ENCODE data around the gene LRMDA. TPM values are rescaled to one million over a fixed set of nuclear protein-coding genes. Genes with fewer than 3 reads are reported as not detected.

The LRMDA gene
- total RNA-seq, 1 donor from 2014 or later, result 29.9 TPM

DNA sequence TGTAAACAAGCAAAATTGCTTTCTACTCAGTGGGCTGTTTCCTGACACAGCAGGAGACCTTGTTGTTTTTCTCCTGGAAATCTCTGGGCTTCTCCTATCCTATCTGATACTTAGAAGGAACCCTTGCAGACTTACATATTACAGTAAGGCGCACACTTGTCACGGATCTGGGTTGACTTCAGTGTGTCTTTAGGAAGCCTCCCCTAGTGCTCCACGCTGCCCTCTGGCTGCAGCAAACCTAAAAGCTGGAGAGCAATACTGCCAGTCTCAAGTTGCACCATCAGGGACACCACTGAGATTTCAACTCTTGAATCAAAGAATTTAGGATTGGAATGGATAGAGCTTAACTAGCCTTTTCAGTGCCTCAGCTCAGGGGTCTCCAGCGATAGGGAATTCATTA, 495.3 kb downstream of the LRMDA start:
- no peaks in the 10 kb centered on the region for H3K36me3 ChIP-seq
- H3K27ac ChIP-seq, result no peak overlapping the region
- no peaks in the 10 kb centered on the region for H3K27me3 ChIP-seq (ENCODE audit: low read depth)
- no peak for DNase-seq
- no peaks in the 10 kb centered on the region for H3K9me3 ChIP-seq
- TF ChIP-seq, protein P1, sequence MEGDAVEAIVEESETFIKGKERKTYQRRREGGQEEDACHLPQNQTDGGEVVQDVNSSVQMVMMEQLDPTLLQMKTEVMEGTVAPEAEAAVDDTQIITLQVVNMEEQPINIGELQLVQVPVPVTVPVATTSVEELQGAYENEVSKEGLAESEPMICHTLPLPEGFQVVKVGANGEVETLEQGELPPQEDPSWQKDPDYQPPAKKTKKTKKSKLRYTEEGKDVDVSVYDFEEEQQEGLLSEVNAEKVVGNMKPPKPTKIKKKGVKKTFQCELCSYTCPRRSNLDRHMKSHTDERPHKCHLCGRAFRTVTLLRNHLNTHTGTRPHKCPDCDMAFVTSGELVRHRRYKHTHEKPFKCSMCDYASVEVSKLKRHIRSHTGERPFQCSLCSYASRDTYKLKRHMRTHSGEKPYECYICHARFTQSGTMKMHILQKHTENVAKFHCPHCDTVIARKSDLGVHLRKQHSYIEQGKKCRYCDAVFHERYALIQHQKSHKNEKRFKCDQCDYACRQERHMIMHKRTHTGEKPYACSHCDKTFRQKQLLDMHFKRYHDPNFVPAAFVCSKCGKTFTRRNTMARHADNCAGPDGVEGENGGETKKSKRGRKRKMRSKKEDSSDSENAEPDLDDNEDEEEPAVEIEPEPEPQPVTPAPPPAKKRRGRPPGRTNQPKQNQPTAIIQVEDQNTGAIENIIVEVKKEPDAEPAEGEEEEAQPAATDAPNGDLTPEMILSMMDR (IDR thresholded peaks at IDR 0.05), result no peak
- no peak overlapping the region for H3K4me3 ChIP-seq
- intact Hi-C loops (cut with DNase I), result no loop called here
- ATAC-seq, result no peak
- H3K4me1 ChIP-seq, result no peaks in the 10 kb centered on the region

DNA sequence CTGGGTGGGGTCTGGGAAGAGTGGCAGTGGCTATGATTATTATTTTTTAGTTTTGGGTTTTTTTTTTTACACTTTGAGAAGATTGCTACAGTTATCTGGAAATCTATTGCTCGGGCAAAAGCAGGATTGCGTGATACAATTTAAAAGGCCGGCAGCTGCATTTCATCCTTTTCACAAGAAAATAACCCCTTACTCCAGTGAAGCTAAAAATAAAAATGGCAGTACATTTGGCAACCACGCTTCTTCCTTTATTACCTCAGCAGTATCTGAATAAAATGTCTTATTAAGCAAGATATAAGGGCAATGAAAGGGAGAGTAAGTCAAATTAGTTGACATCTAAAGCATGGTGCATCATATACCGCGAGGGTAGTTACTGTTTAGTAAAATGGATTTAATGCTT, 496.8 kb downstream of the LRMDA start:
- DNase-seq, result no peak
- intact Hi-C loops (cut with DNase I), result no loop called here
- no peaks in the 10 kb centered on the region for H3K36me3 ChIP-seq

DNA sequence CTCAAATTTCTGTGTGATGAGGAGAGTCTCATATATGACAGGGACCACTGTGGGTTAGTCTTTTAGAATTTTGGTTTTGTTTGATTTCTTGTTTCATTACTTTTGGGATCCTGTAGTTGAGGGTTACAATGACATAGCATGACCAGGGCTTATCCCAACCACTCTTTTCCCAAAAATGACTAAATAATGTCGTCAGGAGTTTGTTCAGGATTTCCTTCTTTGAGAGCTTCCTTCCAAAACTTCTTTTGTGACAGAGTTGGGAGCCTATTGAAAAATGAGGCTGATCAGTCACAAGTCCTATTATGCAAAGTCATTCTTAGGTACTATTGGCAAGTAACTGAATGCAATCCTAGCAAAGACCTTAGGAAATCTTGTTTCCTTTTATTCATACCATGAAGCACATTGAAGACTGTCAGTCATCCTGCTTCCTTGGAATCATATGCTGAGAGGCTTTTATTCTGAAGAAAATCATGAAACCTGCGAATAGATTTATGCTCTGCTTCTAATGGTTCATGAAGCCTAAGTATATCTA, 498.3 kb downstream of the LRMDA start:
- H3K4me1 ChIP-seq, result no peaks in the 10 kb centered on the region
- no peak overlapping the region for H3K4me3 ChIP-seq
- H3K9me3 ChIP-seq, result no peaks in the 10 kb centered on the region
- no peak for DNase-seq
- intact Hi-C loops (cut with DNase I), result no loop called here
- H3K27me3 ChIP-seq (ENCODE audit: low read depth), result no peaks in the 10 kb centered on the region
- H3K27ac ChIP-seq, result no peak overlapping the region
- TF ChIP-seq, protein P1 (IDR thresholded peaks at IDR 0.05), result no peak
- no peak for ATAC-seq
- H3K36me3 ChIP-seq, result no peaks in the 10 kb centered on the region

More for the DNA sequence above, 496.8 kb downstream of the LRMDA start:
- Histone ChIP-seq H3K27ac (no peak overlapping the region), H3K9me3 (no peaks in the 10 kb centered on the region), H3K4me3 (no peak overlapping the region), H3K27me3 (ENCODE audit: low read depth) (no peaks in the 10 kb centered on the region), H3K4me1 (no peaks in the 10 kb centered on the region)
- TF ChIP-seq, protein P1 (IDR thresholded peaks at IDR 0.05), result no peak
- ATAC-seq, result no peak

DNA sequence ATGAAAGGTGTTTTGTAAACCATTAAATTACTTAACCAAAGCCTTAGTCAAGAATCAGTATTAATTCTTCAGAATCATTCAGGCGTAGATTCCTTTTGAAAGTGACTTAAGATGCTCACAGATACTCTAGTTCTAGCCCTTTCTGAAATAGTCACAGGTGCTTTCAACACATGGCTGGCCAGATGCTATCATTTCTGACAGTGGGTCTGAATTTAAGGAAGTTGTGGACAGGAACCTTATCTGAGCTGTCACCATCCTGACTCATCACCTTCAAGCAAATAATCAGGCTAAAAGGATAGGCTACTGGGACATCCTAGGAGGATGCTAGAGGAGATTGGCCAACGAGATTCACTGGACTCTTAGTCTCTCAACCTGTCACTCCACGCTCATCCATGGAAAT, 501.5 kb downstream of the LRMDA start:
- Histone ChIP-seq H3K4me3 (no peak overlapping the region), H3K27ac (no peak overlapping the region), H3K9me3 (no peaks in the 10 kb centered on the region), H3K27me3 (ENCODE audit: low read depth) (no peaks in the 10 kb centered on the region), H3K4me1 (no peaks in the 10 kb centered on the region), H3K36me3 (no peaks in the 10 kb centered on the region)
- TF ChIP-seq, protein P1 (IDR thresholded peaks at IDR 0.05), result no peak
- intact Hi-C loops (cut with DNase I), result no loop called here
- no peak for DNase-seq
- no peak for ATAC-seq

DNA sequence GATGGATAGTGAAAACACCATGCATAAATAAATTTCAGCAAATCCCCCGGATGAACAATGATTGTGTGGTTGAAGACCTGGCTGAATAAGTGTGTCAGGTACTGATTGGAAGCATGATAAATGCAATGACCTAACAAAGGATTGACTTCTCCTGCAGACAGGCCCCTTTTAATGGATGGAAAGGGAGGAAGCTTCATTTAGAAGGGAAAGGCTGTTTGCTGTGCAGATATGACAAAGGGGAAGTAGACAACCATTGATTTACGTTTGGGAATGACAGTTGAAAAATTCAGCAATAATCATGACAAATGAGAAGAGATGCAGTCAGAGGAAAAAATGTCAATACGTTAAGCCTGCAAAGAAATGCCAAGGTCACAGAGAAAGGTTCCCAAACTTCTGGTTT, 503.8 kb downstream of the LRMDA start:
- Histone ChIP-seq H3K27me3 (ENCODE audit: low read depth) (no peaks in the 10 kb centered on the region), H3K4me1 (no peaks in the 10 kb centered on the region), H3K27ac (no peak overlapping the region), H3K9me3 (no peaks in the 10 kb centered on the region), H3K4me3 (no peak overlapping the region), H3K36me3 (no peaks in the 10 kb centered on the region)
- DNase-seq (no peak), ATAC-seq (no peak)
- TF ChIP-seq, protein P1 (IDR thresholded peaks at IDR 0.05), result no peak
- intact Hi-C loops (cut with DNase I), result no loop called here
